ENCODE results near the gene GLI3. TPM values are rescaled to one million over a fixed set of nuclear protein-coding genes. Genes with fewer than 3 reads are reported as not detected.

Gene GLI3
- polyA plus RNA-seq, 1 of the 3 experiments (the other 2 are of a cell fraction) = 0.08 TPM

GRCh38 chr7:42234736-42235135 is 2.3 kb downstream of the GLI3 start:
- Histone ChIP-seq H2AFZ (ENCODE audit: low read depth) (no peak overlapping the region), H3K79me2 (ENCODE audit: insufficient read depth) (no peaks in the 10 kb centered on the region), H4K20me1 (ENCODE audit: insufficient read depth) (no peaks in the 10 kb centered on the region), H3K4me1 (ENCODE audit: control insufficient read depth in 1 of 2, insufficient read depth in 2 of 2, low read depth in 1 of 2, low read length in 1 of 2) (peaks cover 0 to 4% of the 10 kb centered on the region in 2 experiments; a peak in 2 of 4 replicates), H3K9me2 (no peaks in the 10 kb centered on the region), H3K27me3 (ENCODE audit: insufficient read depth) (peaks cover 82% of the 10 kb centered on the region), H3K4me2 (no peak overlapping the region), H3F3A (replicated peaks; ENCODE audit: insufficient read depth) (peaks cover 7% of the 10 kb centered on the region), H3K27ac (ENCODE audit: low read depth in 2 of 2, low read length in 1 of 2) (no peak overlapping the region), H3K9me3 (no peaks in the 10 kb centered on the region), H3K36me3 (replicated peaks in 1 of 2; ENCODE audit: control insufficient read depth in 1 of 2, insufficient read depth in 2 of 2, low read length in 1 of 2) (no peaks in the 10 kb centered on the region), H3K9ac (no peak overlapping the region), H3K4me3 (ENCODE audit: low read depth in 2 of 2, low read length in 1 of 2) (no peak overlapping the region)
- ChIA-PET POLR2A (no interaction called here), CTCF (interaction anchor here (1.5 kb wide), 1 partner anchor 20 kb away, joined by 5 read pairs; no protein-coding TSS in a partner anchor)
- no peak for DNase-seq
- WGBS (ENCODE audit: low lambda C conversion rate) = 7% methylated on average over 3 of the region's 3 CpGs
- TF ChIP-seq PBX3 (IDR thresholded peaks at IDR 0.05) (no peak), MEF2A (IDR thresholded peaks at IDR 0.05; ENCODE audit: borderline replicate concordance, low read depth) (no peak)
- TF ChIP-seq, protein P1, sequence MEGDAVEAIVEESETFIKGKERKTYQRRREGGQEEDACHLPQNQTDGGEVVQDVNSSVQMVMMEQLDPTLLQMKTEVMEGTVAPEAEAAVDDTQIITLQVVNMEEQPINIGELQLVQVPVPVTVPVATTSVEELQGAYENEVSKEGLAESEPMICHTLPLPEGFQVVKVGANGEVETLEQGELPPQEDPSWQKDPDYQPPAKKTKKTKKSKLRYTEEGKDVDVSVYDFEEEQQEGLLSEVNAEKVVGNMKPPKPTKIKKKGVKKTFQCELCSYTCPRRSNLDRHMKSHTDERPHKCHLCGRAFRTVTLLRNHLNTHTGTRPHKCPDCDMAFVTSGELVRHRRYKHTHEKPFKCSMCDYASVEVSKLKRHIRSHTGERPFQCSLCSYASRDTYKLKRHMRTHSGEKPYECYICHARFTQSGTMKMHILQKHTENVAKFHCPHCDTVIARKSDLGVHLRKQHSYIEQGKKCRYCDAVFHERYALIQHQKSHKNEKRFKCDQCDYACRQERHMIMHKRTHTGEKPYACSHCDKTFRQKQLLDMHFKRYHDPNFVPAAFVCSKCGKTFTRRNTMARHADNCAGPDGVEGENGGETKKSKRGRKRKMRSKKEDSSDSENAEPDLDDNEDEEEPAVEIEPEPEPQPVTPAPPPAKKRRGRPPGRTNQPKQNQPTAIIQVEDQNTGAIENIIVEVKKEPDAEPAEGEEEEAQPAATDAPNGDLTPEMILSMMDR (IDR thresholded peaks at IDR 0.05) = no peak
- TF ChIP-seq, protein P2, sequence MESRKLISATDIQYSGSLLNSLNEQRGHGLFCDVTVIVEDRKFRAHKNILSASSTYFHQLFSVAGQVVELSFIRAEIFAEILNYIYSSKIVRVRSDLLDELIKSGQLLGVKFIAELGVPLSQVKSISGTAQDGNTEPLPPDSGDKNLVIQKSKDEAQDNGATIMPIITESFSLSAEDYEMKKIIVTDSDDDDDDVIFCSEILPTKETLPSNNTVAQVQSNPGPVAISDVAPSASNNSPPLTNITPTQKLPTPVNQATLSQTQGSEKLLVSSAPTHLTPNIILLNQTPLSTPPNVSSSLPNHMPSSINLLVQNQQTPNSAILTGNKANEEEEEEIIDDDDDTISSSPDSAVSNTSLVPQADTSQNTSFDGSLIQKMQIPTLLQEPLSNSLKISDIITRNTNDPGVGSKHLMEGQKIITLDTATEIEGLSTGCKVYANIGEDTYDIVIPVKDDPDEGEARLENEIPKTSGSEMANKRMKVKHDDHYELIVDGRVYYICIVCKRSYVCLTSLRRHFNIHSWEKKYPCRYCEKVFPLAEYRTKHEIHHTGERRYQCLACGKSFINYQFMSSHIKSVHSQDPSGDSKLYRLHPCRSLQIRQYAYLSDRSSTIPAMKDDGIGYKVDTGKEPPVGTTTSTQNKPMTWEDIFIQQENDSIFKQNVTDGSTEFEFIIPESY (IDR thresholded peaks at IDR 0.05; ENCODE audit: borderline replicate concordance, low read depth) = no peak

DNA sequence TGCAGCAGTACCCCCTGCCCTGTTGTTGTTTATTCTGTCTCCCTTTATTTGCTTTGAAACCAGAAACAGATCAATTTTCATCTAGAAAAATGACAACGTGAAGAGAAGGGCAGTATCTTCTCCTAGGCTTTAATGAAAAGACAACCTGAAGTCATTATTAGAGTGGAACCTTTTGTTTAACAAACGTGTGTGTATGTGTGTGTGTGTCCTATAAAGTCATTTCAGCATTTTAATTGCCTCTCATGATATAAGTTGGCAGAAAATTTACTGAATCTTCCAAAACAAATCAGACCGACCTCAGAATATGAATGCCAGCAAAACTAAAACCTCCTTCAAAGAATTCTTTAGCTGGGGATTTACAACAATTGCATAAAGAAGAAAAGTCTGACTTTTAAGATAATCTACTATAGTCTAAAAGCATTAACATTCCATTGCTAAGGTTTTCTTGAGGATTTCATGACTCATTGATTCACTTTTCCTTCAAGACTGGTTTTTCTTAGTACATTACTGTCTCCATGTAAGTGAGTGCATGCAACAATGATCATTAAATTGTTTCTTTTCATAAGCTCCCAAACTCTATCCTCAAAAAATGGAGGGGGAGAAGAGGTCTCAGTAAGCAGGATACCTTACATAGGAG is 3.2 kb downstream of the GLI3 start:
- H3K4me1 ChIP-seq (ENCODE audit: control insufficient read depth in 1 of 2, insufficient read depth in 2 of 2, low read depth in 1 of 2, low read length in 1 of 2) = peaks cover 0 to 4% of the 10 kb centered on the region in 2 experiments; a peak in 2 of 4 replicates
- no peak overlapping the region for H3K4me2 ChIP-seq
- H3K79me2 ChIP-seq (ENCODE audit: insufficient read depth) = no peaks in the 10 kb centered on the region
- H3K9me3 ChIP-seq = no peaks in the 10 kb centered on the region
- H3K36me3 ChIP-seq (replicated peaks in 1 of 2; ENCODE audit: control insufficient read depth in 1 of 2, insufficient read depth in 2 of 2, low read length in 1 of 2) = no peaks in the 10 kb centered on the region
- peaks cover 85% of the 10 kb centered on the region for H3K27me3 ChIP-seq (ENCODE audit: insufficient read depth)
- WGBS (ENCODE audit: low lambda C conversion rate) = 2% methylated on average over 3 of the region's 3 CpGs
- H3F3A ChIP-seq (replicated peaks; ENCODE audit: insufficient read depth) = peaks cover 6% of the 10 kb centered on the region
- TF ChIP-seq, protein P3, sequence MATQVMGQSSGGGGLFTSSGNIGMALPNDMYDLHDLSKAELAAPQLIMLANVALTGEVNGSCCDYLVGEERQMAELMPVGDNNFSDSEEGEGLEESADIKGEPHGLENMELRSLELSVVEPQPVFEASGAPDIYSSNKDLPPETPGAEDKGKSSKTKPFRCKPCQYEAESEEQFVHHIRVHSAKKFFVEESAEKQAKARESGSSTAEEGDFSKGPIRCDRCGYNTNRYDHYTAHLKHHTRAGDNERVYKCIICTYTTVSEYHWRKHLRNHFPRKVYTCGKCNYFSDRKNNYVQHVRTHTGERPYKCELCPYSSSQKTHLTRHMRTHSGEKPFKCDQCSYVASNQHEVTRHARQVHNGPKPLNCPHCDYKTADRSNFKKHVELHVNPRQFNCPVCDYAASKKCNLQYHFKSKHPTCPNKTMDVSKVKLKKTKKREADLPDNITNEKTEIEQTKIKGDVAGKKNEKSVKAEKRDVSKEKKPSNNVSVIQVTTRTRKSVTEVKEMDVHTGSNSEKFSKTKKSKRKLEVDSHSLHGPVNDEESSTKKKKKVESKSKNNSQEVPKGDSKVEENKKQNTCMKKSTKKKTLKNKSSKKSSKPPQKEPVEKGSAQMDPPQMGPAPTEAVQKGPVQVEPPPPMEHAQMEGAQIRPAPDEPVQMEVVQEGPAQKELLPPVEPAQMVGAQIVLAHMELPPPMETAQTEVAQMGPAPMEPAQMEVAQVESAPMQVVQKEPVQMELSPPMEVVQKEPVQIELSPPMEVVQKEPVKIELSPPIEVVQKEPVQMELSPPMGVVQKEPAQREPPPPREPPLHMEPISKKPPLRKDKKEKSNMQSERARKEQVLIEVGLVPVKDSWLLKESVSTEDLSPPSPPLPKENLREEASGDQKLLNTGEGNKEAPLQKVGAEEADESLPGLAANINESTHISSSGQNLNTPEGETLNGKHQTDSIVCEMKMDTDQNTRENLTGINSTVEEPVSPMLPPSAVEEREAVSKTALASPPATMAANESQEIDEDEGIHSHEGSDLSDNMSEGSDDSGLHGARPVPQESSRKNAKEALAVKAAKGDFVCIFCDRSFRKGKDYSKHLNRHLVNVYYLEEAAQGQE (IDR thresholded peaks at IDR 0.05; ENCODE audit: low read depth, low read length) = no peak
- TF ChIP-seq ELF1 (IDR thresholded peaks at IDR 0.05) (no peak), GABPA (IDR thresholded peaks at IDR 0.05; ENCODE audit: low read depth) (no peak), YY1 (IDR thresholded peaks at IDR 0.05; ENCODE audit: low read depth) (no peak), USF2 (IDR thresholded peaks at IDR 0.05; ENCODE audit: borderline replicate concordance, low read depth, low read length) (no peak), RXRA (IDR thresholded peaks at IDR 0.05; ENCODE audit: borderline replicate concordance, low read depth) (no peak), MEF2A (IDR thresholded peaks at IDR 0.05; ENCODE audit: borderline replicate concordance, low read depth) (no peak), MXI1 (IDR thresholded peaks at IDR 0.05; ENCODE audit: low read depth, low read length) (no peak), FOSL2 (IDR thresholded peaks at IDR 0.05; ENCODE audit: borderline replicate concordance, low read depth) (no peak), TCF12 (IDR thresholded peaks at IDR 0.05) (no peak)
- TF ChIP-seq, protein P2 (IDR thresholded peaks at IDR 0.05; ENCODE audit: borderline replicate concordance, low read depth) = no peak
- H4K20me1 ChIP-seq (ENCODE audit: insufficient read depth) = no peaks in the 10 kb centered on the region
- ChIA-PET POLR2A (no interaction called here), CTCF (interaction anchor here (1.5 kb wide), 1 partner anchor 19 kb away, joined by 5 read pairs; no protein-coding TSS in a partner anchor)
- H3K4me3 ChIP-seq (ENCODE audit: low read depth in 2 of 2, low read length in 1 of 2) = no peak overlapping the region
- H2AFZ ChIP-seq (ENCODE audit: low read depth) = no peak overlapping the region
- no peak overlapping the region for H3K9ac ChIP-seq
- H3K9me2 ChIP-seq = no peaks in the 10 kb centered on the region
- no peak for DNase-seq
- no peak overlapping the region for H3K27ac ChIP-seq (ENCODE audit: low read depth in 2 of 2, low read length in 1 of 2)

Data from SK-N-SH (cell line).